IPS-18a (cell line): ENCODE data around the gene TTC12.

Experiments used
- H3K27ac ChIP-seq: one replicate; pipeline ENCODE4 v1.5.1; 2013; ENCODE audit warnings: low read length
- H3K27me3 ChIP-seq: one replicate; pipeline ENCODE4 v1.6.1; 2013; ENCODE audit warnings: mild to moderate bottlenecking, low read length; ENCODE audit not compliant: control insufficient read depth, insufficient read depth
- H3K36me3 ChIP-seq: one replicate; pipeline ENCODE4 v1.6.1; 2013; ENCODE audit warnings: low read depth, low read length; ENCODE audit not compliant: control insufficient read depth
- H3K4me1 ChIP-seq: one replicate; pipeline ENCODE4 v1.6.1; 2013; ENCODE audit warnings: low read depth, low read length; ENCODE audit not compliant: control insufficient read depth
- H3K4me3 ChIP-seq: one replicate; pipeline ENCODE4 v1.5.1; 2013; ENCODE audit warnings: low read length
- H3K9ac ChIP-seq: one replicate; pipeline ENCODE4 v1.6.1; 2013; ENCODE audit warnings: mild to moderate bottlenecking, low read length, moderate library complexity
- H3K9me3 ChIP-seq: one replicate; pipeline ENCODE4 v1.6.1; 2013; ENCODE audit warnings: low read depth, low read length; ENCODE audit not compliant: control insufficient read depth

The TTC12 gene, protein sequence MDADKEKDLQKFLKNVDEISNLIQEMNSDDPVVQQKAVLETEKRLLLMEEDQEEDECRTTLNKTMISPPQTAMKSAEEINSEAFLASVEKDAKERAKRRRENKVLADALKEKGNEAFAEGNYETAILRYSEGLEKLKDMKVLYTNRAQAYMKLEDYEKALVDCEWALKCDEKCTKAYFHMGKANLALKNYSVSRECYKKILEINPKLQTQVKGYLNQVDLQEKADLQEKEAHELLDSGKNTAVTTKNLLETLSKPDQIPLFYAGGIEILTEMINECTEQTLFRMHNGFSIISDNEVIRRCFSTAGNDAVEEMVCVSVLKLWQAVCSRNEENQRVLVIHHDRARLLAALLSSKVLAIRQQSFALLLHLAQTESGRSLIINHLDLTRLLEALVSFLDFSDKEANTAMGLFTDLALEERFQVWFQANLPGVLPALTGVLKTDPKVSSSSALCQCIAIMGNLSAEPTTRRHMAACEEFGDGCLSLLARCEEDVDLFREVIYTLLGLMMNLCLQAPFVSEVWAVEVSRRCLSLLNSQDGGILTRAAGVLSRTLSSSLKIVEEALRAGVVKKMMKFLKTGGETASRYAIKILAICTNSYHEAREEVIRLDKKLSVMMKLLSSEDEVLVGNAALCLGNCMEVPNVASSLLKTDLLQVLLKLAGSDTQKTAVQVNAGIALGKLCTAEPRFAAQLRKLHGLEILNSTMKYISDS

DNA sequence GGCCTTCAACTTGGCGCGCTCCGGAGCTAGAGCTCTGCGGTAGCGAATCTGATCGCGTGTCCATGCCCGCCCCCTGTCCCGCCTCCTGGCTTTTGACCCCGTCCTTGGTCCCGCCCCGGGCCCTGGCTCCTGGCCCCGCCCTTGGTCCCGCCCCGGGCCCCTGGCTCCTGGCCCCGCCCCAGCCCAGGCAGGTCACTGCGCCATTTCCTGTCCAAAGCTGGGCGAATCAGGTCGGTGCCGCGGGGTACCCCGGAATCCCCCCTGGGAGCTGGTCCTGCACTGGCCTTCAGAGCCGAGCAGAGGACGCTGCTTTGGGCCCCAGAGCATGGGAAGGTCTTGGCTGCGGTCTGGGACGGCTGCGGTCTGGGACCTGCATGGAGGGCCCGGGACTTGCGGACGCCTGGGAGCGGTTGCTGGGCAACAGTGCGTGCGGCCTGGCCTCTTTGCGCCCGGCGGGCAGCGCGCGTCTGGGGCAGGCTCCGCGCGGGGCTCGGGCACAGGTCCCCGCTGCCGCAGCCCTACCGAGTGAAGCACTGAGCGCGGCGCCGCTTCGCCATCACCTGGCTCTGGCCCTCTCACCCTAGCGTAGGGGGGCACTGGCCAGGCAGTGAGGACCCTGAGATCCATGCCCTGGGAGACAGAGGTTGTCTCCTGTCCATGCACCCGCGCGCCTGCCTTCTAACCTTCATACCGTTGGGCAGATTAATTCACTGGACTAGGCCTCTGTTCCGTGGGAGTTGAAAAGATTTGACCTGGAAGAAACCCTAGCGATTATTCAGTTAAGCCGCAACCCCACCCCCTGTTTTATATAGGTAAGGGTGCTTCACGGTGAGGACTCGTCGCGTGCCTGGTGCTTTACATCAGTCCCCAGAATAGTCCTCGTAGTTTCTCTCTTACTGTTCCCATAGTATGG lies at the start of gene TTC12:
TTC12 (plus strand) TSS at position 195 of the 913 bp plus-strand sequence. CDS start 1,675 bp downstream, outside the sequence.
- H3K9ac ChIP-seq: peak within 1 kb of the TSS; percentile 71
- H3K36me3 ChIP-seq: no peaks in the 10 kb centered on the region
- no peaks in the 10 kb centered on the region for H3K9me3 ChIP-seq
- H3K27me3 ChIP-seq: peaks cover 14% of the 10 kb centered on the region
- H3K4me1 ChIP-seq: peaks cover 17% of the 10 kb centered on the region
- no peak within 1 kb of the TSS for H3K27ac ChIP-seq
- peak within 1 kb of the TSS; percentile 77 for H3K4me3 ChIP-seq

DNA sequence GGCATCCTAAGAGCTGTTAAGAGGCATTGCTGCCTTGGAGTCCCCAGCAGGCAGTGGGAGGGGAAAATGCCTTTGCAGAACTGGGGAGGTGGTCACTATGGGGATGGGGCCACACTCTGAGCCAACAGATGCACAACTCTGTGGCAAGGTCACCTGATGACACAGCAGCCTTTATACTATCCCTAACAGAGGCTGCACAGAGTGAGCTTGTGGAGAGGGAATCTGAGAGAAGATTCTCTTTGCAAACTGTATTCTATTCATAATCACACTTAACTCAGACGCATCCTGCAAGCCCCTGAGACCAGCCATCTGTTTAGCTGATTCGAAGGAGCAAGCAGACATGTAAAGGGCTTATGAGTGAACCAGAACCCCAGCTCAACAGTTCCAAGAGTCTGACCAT lies 49.0 kb upstream of the TTC12 start:
- Histone ChIP-seq H3K9ac (no peak overlapping the region), H3K27me3 (no peaks in the 10 kb centered on the region), H3K36me3 (no peaks in the 10 kb centered on the region), H3K4me1 (no peaks in the 10 kb centered on the region), H3K4me3 (no peak overlapping the region), H3K9me3 (no peaks in the 10 kb centered on the region), H3K27ac (no peak overlapping the region)

DNA sequence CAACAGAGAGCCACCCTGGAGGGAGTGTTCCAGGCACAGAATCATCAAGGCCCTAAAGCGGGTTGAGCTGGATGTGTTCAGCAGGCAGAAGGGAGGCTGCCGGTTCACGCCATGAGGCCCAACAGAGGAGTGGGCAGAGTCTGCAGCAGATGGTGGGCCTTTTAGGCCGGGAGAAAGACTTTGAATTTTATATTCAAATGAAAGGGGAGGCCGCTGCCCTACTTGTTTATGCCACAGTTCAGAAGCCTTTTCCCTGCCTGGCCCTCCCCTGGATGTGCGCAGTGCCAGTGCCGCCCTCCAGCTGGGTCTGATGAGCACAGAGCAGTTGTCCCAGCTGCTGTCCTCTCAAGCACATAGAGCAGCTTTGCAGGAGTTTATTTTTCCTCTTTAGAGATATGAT lies 46.9 kb upstream of the TTC12 start:
- Histone ChIP-seq H3K4me1 (no peaks in the 10 kb centered on the region), H3K27ac (no peak overlapping the region), H3K36me3 (no peaks in the 10 kb centered on the region), H3K27me3 (no peaks in the 10 kb centered on the region), H3K4me3 (no peak overlapping the region), H3K9ac (no peak overlapping the region), H3K9me3 (no peaks in the 10 kb centered on the region)

DNA sequence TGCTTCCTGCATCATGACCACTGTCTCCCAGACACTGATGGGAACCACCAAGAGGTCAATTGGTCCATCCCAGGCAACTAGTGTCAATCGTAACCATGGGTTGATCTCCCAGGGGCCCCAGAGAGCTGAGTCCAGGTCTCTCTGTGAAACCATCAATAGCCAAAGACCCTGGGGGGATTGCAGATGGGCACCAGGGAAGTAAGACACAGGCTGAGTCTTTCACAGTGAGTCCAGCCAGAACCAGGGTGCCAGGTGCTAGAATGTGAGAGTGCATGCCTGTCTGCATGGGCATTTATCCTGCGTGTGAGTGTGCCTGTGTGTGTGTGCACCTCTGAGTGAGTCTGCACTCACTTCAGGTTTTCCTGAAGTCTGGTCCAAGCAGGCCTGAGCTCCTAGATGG lies 45.3 kb upstream of the TTC12 start:
- Histone ChIP-seq H3K27ac (no peak overlapping the region), H3K4me1 (no peaks in the 10 kb centered on the region), H3K27me3 (no peaks in the 10 kb centered on the region), H3K4me3 (no peak overlapping the region), H3K9me3 (no peaks in the 10 kb centered on the region), H3K9ac (no peak overlapping the region), H3K36me3 (no peaks in the 10 kb centered on the region)

DNA sequence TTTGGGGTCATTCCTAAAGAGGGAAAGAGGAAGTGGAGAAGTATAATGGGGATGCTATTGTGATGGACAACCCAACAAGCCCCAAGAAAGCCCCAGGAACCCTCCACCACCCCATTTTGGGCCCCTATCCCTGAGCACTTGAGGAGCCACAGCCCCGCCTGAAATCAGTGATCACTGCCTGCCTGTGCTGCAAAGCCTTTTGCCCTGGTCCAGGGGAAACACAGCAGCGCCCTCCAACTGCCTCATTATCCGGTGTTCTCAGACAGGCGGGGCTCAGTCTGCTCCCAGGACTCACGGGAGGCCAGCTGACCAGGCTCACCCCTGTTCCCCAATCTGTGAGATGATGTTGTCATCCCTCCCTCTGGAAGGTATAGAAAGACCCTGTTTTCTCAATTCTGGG lies 44.7 kb upstream of the TTC12 start:
- Histone ChIP-seq H3K27ac (no peak overlapping the region), H3K9ac (no peak overlapping the region), H3K36me3 (no peaks in the 10 kb centered on the region), H3K4me3 (no peak overlapping the region), H3K27me3 (no peaks in the 10 kb centered on the region), H3K4me1 (no peaks in the 10 kb centered on the region), H3K9me3 (no peaks in the 10 kb centered on the region)

DNA sequence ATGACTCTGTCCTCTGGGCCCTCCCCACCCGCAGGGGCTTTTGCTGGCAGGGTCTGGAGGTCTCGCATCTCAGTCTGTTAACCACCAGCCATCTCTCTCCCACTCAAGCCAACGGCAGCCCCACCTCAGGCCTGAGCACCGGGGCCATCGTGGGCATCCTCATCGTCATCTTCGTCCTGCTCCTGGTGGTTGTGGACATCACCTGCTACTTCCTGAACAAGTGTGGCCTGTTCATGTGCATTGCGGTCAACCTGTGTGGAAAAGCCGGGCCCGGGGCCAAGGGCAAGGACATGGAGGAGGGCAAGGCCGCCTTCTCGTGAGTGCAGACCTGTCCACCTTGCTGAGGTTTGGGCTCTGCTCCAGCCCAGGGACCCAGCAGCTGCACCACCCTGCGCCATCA lies 44.3 kb upstream of the TTC12 start:
- H3K9me3 ChIP-seq: no peaks in the 10 kb centered on the region
- no peaks in the 10 kb centered on the region for H3K4me1 ChIP-seq
- H3K4me3 ChIP-seq: no peak overlapping the region
- no peak overlapping the region for H3K27ac ChIP-seq
- H3K36me3 ChIP-seq: no peaks in the 10 kb centered on the region
- no peak overlapping the region for H3K9ac ChIP-seq
- H3K27me3 ChIP-seq: no peaks in the 10 kb centered on the region

DNA sequence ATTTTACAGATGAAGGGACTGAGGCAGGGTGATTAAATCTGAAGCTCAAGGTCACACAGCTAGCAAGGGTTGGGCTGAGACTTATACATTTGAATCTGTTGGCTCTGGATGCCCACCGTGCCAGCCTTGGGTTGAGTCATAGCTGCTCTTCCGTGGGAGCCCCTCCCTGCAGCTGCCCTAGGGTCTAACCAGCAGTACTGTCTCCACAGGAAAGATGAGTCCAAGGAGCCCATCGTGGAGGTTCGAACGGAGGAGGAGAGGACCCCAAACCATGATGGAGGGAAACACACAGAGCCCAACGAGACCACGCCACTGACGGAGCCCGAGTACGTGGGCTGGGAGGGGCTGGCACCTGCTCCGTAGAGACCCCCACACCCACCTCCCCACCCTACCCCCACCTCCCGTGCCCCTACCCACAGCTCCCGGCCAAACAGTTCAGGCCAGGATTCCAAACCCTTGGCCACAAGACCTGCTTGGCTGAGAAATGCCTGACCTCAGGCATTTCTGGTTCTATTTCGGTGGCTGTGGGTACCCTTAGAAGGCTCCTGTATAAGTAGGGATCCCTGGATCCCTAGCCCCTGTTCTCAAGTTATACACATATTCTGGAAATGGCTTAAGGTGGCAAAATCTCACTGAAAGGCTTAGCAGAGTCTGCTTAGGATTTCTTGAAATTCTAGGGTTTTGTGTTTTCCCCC lies 42.7 kb upstream of the TTC12 start:
- no peaks in the 10 kb centered on the region for H3K27me3 ChIP-seq

DNA sequence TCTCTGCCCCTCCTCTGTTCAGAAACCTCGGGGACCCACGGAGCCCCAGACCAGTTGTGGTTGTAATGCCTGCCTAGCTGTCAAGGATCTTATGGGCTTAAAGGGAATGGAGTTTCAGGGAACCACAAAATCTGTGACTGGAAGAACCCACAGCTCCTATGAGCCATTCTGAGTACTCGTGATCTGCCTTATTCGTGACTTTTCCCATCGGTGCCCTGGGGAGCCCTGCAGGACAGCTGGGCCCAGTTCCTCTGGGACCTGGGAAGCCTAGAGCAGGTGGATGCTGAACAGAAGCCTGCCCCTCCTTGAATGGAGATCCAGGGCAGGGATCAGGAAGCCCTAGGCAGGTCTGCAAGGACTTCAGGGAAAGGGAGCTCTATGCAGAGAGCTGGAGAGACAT lies 42.1 kb upstream of the TTC12 start:
- no peaks in the 10 kb centered on the region for H3K27me3 ChIP-seq
- H3K36me3 ChIP-seq: no peaks in the 10 kb centered on the region
- H3K4me3 ChIP-seq: no peak overlapping the region
- no peaks in the 10 kb centered on the region for H3K4me1 ChIP-seq
- H3K27ac ChIP-seq: no peak overlapping the region
- no peak overlapping the region for H3K9ac ChIP-seq
- H3K9me3 ChIP-seq: no peaks in the 10 kb centered on the region

More for the DNA sequence above, 42.7 kb upstream of the TTC12 start:
- H3K9ac ChIP-seq: no peak overlapping the region
- no peaks in the 10 kb centered on the region for H3K36me3 ChIP-seq
- no peak overlapping the region for H3K4me3 ChIP-seq
- no peaks in the 10 kb centered on the region for H3K4me1 ChIP-seq
- no peaks in the 10 kb centered on the region for H3K9me3 ChIP-seq
- H3K27ac ChIP-seq: no peak overlapping the region

DNA sequence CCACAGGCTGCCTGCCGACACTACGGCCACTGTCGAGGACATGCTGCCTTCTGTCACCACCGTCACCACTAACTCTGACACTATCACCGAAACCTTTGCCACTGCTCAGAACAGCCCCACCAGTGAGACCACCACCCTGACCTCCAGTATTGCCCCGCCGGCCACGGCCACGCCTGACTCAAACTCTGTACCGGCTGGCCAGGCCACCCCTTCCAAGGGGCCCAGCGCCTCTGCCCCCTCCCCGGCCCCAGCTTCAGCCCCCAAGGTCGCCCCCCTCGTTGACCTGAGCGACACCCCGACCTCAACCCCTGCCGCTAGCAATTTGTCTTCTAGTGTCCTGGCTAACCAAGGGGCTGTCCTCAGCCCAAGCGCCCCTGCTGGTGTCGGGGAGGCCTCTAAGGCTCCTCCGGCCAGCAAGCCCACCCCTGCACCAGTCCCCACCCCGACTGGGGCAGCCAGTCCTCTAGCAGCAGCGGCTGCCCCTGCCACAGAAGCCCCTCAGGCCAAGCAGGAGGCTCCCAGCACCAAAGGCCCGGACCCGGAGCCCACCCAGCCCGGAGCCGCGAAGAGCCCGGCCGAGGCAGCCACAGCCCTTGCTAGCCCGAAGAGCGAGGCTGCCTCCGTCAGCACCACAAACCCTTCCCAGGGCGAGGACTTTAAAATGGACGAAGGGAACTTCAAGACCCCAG lies 41.3 kb upstream of the TTC12 start:
- Histone ChIP-seq H3K27me3 (no peaks in the 10 kb centered on the region), H3K4me1 (no peaks in the 10 kb centered on the region), H3K36me3 (no peaks in the 10 kb centered on the region), H3K4me3 (no peak overlapping the region), H3K27ac (no peak overlapping the region), H3K9ac (no peak overlapping the region), H3K9me3 (no peaks in the 10 kb centered on the region)

DNA sequence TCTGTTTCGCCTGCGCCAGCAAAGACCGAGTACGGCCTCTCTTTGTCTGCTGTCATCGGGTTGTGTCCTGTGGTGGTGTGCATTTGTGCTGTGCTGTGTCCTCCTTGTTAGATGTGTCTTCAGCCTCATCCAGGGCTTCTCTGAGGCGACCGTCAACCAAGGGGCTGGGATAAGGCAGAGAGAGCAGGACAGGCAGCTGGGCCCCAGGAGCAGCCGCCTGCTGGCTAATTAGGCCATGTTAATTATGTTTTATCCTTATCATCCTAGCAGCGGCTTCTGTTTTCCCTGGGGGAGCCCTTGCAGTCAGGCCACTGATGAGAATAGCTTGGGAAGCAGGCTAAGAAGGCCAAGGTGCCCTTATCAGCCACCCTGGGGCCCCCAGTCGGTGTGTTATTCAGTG lies 40.7 kb upstream of the TTC12 start:
- Histone ChIP-seq H3K9me3 (no peaks in the 10 kb centered on the region), H3K9ac (no peak overlapping the region), H3K36me3 (no peaks in the 10 kb centered on the region), H3K27ac (no peak overlapping the region), H3K4me1 (no peaks in the 10 kb centered on the region), H3K4me3 (no peak overlapping the region), H3K27me3 (no peaks in the 10 kb centered on the region)
